ENCODE measurements around the gene ANTXRL.
"Not testable (repeated sequence)": the region's sequence is repeated elsewhere in the genome, so short reads cannot be mapped to it uniquely, and the experiment has no call there.

ANTXRL gene

DNA sequence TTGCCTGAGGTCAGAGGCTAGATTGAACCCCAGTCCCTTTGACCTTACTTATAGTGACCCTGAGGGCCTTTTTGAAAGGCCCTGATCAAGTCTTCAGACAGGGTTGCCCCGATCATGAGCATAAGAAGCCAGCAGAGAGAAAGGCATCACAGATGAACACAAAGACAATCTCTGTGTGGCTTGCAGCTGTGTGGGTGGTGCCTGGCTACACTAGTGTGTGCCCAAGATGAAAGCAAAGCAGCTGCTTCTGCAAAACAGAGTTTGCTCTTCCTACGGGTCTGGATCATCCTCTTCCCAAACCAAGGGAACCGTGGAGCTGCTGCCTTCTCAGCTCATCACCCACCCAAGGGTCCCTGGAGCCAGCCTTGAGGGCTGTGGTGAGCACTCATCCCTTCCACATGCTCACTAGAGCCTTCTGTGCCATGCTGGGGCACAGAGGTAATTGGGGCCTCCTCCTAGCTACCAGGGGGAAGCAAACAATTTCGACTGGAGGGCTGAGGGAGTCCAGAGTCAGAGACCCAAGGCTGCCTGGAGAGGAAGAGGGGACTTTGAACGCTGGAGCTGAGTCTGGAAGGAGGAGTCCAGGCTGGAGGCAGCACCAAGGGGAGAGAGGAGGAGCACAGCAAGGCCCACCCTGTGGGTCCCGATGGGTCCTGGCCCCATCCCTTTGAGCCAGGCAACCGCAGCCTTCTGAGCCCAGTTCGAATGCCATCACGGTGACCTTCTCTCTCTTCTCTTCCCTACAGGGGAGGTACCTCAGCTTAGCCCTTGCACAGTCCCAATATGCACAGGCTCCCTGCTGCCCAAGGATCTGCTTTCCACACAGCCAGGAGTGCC is 42.3 kb downstream of the ANTXRL start:
- no peak for DNase-seq (ENCODE audit: low read depth in 2 of 3, low spot score in 1 of 3)

GRCh38 chr10:46329690-46330016 is 42.9 kb downstream of the ANTXRL start:
- DNase-seq (ENCODE audit: low read depth in 2 of 3, low spot score in 1 of 3): no peak

DNA sequence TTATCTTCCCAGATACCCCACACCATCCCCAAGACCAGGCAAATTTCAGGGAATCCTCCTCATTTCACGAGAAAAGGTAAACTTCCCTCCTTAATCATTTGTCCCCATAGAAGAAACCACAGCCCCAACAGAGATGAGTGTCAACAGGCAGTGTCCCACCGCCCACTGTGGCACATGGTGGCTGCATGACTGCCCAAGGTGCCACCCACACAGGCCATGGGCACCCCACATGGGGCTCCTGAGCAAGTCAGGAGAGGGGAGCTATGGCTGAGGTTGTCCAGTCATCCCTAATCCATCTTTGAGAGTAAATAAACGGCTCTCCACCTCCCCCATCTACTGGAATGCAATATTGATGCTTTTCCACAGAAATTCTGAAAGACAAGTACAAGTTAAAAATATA is 44.1 kb downstream of the ANTXRL start:
- no peak for DNase-seq (ENCODE audit: low read depth in 2 of 3, low spot score in 1 of 3)

- not testable (repeated sequence) for DNase-seq (ENCODE audit: low read depth in 2 of 3, low spot score in 1 of 3)
Observed at GRCh38 chr10:46365484-46365883, 78.7 kb downstream of the ANTXRL start.

DNA sequence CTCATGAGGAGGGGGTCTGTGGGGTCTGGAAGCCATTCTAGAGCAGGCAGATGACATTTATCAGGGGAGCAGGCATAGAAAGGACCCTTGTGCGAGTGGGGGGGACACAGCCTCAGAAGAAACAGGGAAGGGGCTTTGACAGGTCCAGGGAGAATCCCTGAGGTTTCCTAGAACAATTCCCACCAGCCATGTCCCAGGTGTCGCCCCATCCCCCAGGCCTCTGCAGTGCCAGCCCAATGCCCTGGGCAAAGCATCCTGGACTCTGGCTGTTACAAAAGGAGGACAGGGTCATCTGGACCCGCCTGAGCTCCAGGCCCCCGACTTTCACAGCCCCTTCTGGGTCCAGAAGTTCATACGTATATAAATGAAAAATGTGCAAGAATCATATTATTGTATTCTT is 80.4 kb downstream of the ANTXRL start:
- DNase-seq (ENCODE audit: low read depth in 2 of 3, low spot score in 1 of 3): not testable (repeated sequence)

GRCh38 chr10:46367666-46368240 is 81.0 kb downstream of the ANTXRL start:
- DNase-seq (ENCODE audit: low read depth in 2 of 3, low spot score in 1 of 3): not testable (repeated sequence)

DNA sequence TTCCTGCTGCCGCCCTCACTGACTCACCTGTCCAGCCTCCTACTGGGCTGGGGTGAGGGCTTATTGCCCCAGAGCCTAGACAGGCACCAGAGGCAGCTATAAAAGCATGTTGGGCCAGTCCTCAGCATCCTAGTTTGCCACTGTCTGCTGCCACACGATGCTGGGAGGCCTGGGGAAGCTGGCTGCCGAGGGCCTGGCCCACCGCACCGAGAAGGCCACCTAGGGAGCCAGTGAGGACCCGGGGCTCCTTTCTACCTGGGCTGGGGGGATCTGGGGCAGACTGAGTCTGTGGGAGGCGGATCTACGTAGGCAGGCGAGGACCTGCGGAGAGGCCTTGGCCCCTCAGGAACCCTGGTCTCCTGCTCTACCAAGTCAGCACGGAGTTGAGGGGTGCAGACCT is 82.2 kb downstream of the ANTXRL start:
- not testable (repeated sequence) for DNase-seq (ENCODE audit: low read depth in 2 of 3, low spot score in 1 of 3)

- not testable (repeated sequence) for DNase-seq (ENCODE audit: low read depth in 2 of 3, low spot score in 1 of 3)
Observed at GRCh38 chr10:46374410-46374809, 87.6 kb downstream of the ANTXRL start.

GRCh38 chr10:46375406-46375805 is 88.6 kb downstream of the ANTXRL start, which contains the start of gene ANXA8L1:
ANXA8L1 (plus strand) TSS chr10:46375776; CDS start chr10:46375852, 76 bp downstream.
- not testable (repeated sequence) for DNase-seq (ENCODE audit: low read depth in 2 of 3, low spot score in 1 of 3)

DNA sequence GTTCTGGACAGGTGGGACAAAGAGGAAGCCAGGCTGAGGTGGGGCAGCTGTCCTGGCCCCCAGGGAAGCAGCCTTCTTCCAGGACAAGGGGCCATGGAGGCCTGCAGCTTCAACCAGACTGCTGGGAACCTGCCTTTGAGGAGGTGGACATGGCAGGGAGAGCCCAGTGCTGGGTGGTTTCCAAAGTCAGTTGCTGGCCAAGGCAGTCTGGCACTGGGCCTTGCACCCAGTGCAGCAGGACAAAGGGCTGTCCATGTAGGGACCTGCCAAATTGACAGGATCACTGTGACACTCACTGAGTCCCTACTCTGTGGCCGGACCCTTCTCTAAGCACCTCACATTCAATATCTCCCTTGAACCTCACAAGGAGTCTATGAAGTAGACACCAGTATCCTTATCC is 90.2 kb downstream of the ANTXRL start:
- not testable (repeated sequence) for DNase-seq (ENCODE audit: low read depth in 2 of 3, low spot score in 1 of 3)

GRCh38 chr10:46377651-46378050 is 90.9 kb downstream of the ANTXRL start:
- DNase-seq (ENCODE audit: low read depth in 2 of 3, low spot score in 1 of 3): not testable (repeated sequence)

GRCh38 chr10:46378108-46378507 is 91.3 kb downstream of the ANTXRL start:
- DNase-seq (ENCODE audit: low read depth in 2 of 3, low spot score in 1 of 3): not testable (repeated sequence)

DNA sequence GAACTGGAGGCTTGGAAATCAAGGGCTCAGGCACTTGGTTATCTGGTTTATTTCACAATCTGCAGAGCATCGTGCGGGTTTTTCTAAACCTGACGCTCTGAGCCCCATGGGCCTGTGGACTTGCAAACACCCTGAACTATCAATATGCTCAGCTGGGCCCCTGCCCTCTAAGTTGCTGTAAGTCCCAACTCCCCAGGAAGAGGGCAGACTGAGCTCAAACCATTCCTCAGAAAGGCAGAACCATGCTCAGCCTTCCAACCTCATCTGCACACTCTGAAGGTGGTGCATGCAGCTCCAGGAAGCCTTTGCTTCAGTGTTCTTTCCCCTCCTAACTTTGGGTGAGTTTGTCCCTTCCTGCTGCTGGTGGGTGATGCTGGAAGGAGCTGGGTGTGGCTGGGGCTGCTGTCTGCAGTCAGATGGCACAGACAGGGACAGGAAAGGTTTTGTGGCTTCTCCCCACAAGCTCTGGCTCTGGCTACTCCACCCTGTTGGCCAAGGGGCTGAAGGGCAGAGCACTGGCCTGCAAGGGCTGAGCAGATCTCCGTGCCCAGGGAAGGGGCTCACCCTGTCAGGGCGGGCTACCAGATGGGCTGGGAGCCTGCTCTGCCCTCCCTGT is 92.5 kb downstream of the ANTXRL start:
- DNase-seq (ENCODE audit: low read depth in 2 of 3, low spot score in 1 of 3): not testable (repeated sequence)

Data from stimulated activated CD4-positive, alpha-beta T cell treated with anti-CD3 and anti-CD28 coated beads, Interleukin-12 subunit alpha, Interleukin-12 subunit beta, amount 100 ng/mL, for 48 hours (primary cell).